GM18951 (cell line): ENCODE results near the gene ABCA5.
"Not testable (repeated sequence)": the region's sequence is repeated elsewhere in the genome, so short reads cannot be mapped to it uniquely, and the experiment has no call there.

Source experiments
- POLR2A ChIP-seq: IDR thresholded peaks from 4 replicates; pipeline ENCODE4 v1.6.1; 2011; ENCODE audit warnings: mild to moderate bottlenecking; ENCODE audit not compliant: insufficient read length, insufficient read depth; ENCODE audit errors: extremely low read depth
- in situ Hi-C: fragments of 300-500 bp; cut with MboI; formaldehyde crosslinking; loops from one replicate; pipeline ENCODE4 v1.12.0; 2022; ENCODE audit warnings: low sequenced_read_pairs, mixed read lengths, inconsistent platforms; ENCODE audit not compliant: unreplicated experiment

Gene ABCA5

GRCh38 chr17:69317625-69318024 lies 9.3 kb downstream of the ABCA5 start:
- in situ Hi-C loops: no loop called here
- no peak for TF ChIP-seq POLR2A

DNA sequence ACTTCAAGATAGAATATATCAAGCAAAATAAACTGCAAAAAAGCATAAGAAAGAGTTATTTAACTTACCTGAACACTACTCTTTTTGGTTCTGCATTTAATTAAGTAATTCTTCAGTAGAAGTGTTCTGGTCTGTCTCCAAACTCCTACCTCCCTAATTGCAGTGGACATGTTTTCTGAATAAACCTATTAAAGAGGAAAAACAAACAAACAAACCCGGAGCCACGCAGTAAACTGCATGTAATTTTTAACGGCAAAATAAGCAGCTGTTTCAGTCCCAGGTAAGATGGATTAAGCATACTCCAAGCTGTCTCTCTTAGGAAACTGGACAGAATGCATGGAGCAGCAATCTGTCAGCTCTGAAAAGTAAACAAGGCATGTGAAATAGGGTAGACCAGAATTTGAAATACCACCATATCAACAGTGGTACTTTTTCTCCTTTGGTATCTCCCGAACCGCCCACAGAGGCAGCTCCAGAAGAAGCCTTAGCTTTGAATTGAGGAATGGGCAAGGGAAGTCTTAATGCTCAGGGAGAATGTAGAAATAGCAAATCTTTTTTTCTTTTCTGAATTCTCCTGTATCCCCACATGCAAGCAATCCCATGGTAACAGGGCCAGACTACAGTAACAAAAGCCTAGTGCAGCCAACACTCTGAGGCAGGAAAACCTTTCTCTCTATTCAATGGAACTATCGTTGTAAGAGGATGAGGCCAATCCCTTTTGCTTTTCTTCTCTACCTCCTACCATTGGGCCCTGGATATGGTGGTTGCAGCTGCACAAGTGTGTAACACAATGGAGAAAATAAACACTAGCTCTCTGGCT lies 12.5 kb downstream of the ABCA5 start:
- TF ChIP-seq POLR2A: no peak
- in situ Hi-C loops: no loop called here

DNA sequence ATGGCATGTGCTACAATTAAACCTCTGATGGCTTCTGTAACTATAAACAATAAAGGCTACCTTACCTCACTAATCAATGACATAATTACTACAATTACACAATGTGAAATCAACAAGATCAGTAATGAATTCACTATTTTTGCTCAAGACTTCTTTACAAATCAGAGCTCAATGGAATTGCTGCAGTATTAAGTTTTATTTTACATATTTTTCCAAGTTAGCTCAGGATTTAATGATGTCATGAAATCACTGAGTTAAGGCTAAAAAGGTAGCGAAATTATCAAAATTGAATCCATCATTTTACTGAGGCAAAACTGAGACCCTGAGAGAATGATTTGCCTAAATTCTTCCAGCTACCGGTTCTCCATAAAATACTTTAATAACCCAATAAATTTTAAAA lies 21.8 kb downstream of the ABCA5 start:
- TF ChIP-seq POLR2A: no peak
- in situ Hi-C loops: no loop called here

GRCh38 chr17:69302682-69303081 lies 24.3 kb downstream of the ABCA5 start:
- in situ Hi-C loops: no loop called here
- no peak for TF ChIP-seq POLR2A

DNA sequence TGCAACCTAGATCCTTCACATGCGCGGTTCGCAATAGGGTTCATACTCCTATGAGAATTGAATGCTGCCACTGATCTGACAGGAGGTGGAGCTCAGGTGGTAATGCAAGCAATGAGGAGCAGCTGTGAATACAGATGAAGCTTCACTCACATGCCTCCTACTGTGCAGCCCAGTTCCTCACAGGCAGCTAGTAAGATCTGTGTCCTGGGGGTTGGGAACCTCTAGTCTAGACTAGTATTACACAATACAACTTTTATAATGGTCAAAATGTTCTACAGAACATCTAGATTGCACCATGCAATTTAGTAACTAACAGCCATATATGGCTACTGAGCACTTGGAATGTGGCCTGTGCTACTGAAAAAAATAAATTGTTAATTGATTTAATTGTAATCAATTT lies 26.7 kb downstream of the ABCA5 start:
- in situ Hi-C loops: no loop called here
- no peak for TF ChIP-seq POLR2A

GRCh38 chr17:69298120-69298722 lies 28.7 kb downstream of the ABCA5 start:
- in situ Hi-C loops: not testable (repeated sequence)

DNA sequence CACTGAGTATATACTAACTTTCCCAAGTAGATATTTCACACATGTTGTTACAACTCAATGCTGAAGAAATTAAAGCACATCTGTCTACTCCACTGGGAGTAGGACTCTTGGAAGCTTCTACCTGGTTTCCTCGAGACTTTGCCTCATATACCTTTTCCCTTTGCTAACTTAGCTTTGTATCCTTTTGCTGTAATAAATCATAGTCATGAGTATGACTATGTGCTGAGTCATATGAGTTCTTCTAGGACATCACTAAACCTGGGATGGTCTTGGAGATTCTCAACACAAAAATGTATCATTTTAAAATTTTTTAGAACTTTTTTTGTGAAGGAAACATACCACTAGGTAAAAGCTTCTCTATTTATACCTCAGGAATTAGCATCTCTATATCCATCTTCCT lies 39.8 kb downstream of the ABCA5 start:
- in situ Hi-C loops: no loop called here
- no peak for TF ChIP-seq POLR2A

DNA sequence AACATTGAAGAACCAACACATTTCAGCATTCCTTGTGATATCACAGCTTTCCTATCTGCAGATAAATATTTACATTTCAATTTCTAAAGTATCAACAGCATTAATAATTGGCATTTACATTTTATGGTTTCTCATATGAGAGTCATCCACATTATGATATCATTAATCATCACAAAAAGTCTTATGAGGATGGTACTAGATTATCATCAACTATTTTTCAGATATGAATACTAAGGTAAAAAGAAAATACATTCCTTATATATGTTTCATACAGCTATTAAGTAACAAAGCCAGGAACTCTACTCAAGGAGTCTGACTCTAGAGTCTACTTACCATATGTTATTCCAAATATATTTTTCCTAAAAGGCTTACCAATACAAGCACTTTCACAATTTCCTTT lies 40.7 kb downstream of the ABCA5 start:
- no peak for TF ChIP-seq POLR2A
- in situ Hi-C loops: no loop called here

- no peak for TF ChIP-seq POLR2A
- in situ Hi-C loops: no loop called here
Observed at GRCh38 chr17:69284646-69285045, 42.3 kb downstream of the ABCA5 start.

- TF ChIP-seq POLR2A: no peak
- in situ Hi-C loops: no loop called here
Observed at GRCh38 chr17:69282002-69282401, 44.9 kb downstream of the ABCA5 start.

DNA sequence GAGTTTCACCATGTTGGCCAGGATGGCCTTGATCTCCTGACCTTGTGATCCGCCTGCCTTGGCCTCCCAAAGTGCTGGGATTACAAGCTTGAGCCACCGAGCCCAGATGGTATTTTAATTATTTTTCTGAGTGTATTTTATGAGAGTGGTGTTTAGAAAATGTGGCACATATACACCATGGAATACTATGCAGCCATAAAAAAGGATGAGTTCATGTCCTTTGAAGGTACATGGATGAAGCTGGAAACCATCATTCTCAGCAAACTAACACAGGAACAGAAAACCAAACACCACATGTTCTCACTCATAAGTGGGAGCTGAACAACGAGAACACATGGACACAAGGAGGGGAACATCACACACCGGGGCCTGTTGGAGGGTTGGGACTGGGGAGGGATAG lies 50.7 kb downstream of the ABCA5 start:
- in situ Hi-C loops: not testable (repeated sequence)

DNA sequence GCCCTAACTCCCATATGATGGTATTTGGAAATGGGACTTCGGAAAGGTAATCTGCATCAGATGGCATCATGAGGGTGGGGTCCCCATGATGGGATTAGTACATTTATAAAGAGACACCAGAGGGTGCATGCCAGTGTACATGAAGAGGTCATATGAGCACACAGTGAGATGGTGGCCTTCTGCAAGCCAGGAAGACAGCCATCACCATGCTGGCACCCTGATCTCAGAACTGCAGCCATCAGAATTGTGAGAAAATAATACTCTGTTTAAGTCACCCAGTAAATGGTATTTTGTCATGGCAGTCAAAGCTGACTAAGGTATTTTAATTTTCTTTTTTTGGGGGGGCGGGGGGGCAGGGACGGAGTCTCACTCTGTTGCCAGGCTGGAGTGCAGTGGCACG lies 51.2 kb downstream of the ABCA5 start:
- in situ Hi-C loops: no loop called here
- no peak for TF ChIP-seq POLR2A

GRCh38 chr17:69271023-69271422 lies 55.9 kb downstream of the ABCA5 start:
- in situ Hi-C loops: no loop called here
- TF ChIP-seq POLR2A: no peak

DNA sequence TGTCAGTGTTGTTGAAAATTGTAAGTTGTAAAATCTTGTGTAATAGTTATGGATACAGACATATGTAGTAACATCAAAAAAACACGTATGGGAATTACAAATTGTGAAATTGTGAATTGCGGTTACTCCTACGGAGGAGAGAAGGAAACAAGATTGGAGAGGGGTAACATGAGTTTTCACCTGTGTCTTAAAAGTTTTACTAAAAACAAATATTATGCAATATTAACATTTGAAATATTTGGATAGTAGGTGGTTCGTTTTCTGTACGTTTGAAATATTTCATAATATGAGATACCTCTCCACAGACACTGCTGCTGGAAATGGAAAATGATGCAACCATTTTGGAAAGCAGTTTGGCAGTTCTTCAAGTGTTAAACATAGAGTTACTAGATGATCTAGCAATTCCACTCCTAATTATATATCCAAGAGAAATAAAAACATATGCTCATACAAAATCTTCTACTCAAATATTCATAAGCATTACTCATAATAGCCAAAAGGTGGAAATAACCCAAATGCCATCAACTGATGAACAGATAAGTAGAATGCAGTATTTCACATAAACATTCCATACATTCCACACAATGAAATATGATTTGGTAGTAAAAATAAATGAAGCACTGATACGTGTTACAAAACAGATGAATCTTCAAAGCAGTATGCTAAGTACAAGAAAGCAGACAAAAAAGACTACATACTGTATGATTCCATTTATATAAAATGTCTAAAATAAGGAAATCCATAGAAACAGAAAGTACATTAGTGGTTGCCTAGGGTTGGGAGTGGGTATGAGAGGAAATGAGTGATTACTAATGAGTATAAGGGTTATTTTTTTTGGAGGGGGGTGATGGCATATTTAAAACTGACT lies 57.6 kb downstream of the ABCA5 start:
- TF ChIP-seq POLR2A: no peak
- in situ Hi-C loops: no loop called here
